Activated gamma-delta T cell treated with Interleukin-2 at 50 U/mL for 16 hours (primary cell): ENCODE measurements around the gene CROCC.
A peak's percentile ranks its signal among the peaks of the same experiment; 100 is the strongest.
"Not testable (repeated sequence)": the region's sequence is repeated elsewhere in the genome, so short reads cannot be mapped to it uniquely, and the experiment has no call there.

Experiments
- DNase-seq: peaks from one replicate; pipeline ENCODE4 v3.0.0-alpha.2; 2020

CROCC gene

GRCh38 chr1:16898298-16898697 is 23.4 kb upstream of the CROCC start:
- not testable (repeated sequence) for DNase-seq

GRCh38 chr1:16899020-16899419 is 22.7 kb upstream of the CROCC start:
- DNase-seq = not testable (repeated sequence)

- no peak for DNase-seq
These were observed 21.0 kb upstream of the CROCC start for GRCh38 chr1:16900751-16901150.

DNA sequence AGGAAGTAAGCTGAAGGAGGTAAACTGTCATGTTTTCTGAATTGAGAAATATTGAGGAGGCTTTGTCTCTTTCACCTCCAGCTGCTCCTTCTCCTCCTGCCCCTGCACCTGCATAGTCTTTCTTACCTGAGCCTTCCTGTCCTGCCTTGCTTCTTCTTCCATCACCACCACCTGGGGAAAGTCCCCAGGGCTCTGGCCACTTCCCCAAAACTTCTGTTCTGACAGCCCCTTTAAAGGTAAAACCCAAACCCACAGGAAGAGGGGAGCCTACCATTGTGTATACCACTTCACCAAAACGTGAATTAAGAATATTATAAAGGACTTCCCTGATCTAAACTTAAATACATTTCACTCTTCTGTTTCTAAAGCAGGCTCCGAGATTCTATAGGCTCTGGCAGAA is 20.4 kb upstream of the CROCC start:
- DNase-seq = not testable (repeated sequence)

DNA sequence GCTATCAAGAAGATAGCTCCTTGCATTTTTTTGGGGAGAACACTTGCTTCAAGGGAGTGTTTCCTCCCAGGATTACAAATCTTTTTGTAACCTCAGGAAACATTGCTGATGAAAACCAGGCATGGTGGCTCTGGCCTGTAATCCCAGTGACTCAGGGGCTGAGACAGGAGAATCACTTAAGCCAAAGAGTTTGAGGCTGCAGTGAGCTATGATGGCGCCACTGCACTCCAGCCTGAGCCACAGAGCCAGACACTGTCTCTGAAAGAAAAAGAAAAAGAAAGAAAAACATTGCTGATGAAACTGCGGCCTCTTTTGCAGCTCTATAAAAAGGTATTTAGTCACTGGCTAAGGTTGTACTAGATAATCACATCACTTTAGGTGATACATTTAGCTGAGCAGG is 18.7 kb upstream of the CROCC start:
- DNase-seq = no peak

- DNase-seq = no peak
These were observed 18.3 kb upstream of the CROCC start for GRCh38 chr1:16903458-16903796.

GRCh38 chr1:16904560-16905109 is 17.1 kb upstream of the CROCC start:
- peak; percentile 99 for DNase-seq

DNA sequence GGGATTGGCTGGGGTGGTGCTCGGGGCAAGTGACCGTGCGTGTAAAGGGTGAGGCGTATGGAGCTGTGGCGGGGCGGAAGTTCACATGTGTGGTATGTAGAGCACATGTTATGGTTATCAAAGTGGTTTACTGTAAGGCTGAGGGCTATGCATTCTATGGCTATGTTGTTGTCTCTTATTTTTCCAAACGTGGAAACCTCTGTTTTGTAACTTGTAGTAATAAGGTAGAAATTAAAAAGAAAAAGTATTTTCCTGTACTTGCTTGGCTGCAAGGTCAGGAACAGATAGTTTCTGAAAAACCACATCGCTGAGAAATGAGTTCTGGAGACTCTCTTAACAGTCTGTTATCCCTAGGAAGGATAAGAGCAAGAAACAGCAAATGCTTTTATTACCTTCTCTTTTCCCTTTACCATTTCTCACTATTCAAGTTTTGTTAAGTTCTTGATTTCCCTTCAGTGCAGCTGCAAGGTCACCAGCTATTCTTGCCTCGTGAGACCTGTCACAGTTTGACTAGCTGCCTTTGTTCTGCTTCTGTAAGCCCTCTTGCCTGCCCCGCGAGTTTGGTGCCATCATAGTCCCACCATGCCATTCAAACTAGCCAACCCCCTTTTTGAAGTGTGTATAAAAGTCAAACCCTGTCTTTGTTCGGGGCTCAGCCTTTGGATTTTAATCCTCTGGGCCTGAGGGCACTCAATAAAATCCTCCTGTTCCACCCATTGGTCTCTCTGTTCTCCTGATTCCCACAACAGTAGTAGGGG is 16.4 kb upstream of the CROCC start:
- peak; percentile 34 for DNase-seq

DNA sequence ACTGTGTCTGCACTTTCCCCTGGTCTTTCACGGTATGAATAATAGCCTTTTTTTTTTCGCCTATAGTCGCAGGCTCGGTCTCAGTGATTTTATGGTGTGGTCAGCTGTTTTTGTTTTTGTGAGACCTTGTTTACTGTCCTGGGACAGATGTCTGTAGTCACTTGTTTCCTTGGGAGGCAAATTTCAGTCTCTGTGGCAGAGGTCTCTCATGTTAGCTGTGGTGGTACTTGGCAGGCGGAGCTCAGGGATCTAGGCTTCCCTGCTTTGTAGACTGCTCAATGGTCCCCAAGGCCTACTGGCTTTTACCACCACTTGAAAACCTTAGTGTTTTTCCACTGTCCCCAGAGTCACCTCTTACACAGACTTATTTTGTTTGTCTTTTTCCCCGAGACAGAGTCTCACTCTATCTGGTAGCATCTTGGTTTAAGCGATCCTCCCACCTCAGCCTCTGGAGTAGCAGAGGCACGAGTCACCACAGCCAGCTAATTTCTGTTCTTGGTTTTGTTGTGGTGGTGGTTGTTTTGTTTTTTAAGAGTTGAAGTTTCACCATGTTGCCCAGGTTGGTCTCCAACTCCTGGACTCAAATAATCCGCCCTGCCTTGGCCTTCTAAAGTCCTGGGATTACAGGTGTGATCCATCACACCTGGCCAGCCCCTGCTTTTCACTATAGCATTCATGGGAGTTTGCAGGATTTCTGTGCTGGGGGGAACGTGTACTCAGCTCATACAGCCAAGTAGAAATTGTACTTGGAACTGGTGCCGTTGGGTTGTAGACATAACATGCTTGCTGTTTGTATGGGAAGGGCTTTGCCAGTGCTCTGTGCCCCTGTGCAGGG is 15.6 kb upstream of the CROCC start:
- DNase-seq = no peak

- no peak for DNase-seq
These were observed 14.9 kb upstream of the CROCC start for GRCh38 chr1:16906873-16907272.

GRCh38 chr1:16907870-16908758 is 13.6 kb upstream of the CROCC start:
- DNase-seq = no peak

- DNase-seq = not testable (repeated sequence)
These were observed 9.6 kb upstream of the CROCC start for GRCh38 chr1:16911851-16912721.

DNA sequence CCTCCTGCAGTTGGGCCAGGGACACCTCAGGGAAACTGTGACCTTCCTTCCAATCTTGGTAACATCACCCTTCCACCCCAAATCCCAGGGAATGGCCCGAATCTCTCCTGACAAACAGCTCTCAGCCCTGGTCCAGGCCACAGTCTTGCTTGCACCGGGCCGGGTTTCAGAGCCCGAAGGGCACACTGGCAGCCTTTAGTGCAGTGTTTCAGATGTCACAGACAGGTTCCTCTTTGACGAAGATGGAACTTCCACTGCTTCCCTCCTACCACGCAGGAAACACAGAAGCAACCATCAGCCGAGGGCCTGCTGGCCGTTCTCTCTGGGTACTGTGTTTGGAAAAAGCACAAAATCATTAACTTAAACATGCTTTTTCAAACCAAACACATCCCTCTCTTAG is 9.0 kb upstream of the CROCC start:
- DNase-seq = not testable (repeated sequence)

DNA sequence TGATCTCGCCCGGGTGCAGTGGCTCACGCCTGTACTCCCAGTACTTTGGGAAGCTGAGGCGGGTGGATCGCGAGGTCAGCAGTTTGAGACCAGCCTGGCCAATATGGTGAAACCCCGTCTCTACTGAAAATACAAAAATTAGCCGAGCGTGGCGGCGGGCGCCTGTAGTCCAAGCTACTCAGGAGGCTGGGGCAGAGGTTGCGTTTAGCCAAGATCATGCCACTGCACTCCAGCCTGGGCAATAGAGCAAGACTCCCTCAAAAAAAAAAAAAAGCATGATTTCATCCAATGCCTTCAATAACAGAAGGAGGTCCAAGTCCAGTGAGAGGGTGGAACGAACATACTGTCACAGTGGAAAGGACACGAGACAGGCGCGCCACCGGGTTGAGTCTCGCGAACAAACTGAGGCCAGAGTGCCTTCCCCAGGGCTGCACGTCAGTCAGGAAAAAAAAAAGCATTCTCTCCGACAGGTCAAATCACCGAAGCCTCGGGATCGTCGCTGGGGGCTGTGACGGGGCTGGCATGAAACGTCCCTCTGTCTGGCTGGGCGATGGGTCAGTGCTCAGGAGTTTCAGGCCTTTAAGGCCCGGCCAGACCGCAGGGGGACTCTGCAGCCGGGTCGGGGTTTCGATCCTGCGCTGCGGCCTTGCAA is 8.4 kb upstream of the CROCC start:
- DNase-seq = no peak

GRCh38 chr1:16913833-16914662 is 7.7 kb upstream of the CROCC start:
- peak; percentile 95 for DNase-seq

- DNase-seq = not testable (repeated sequence)
These were observed 6.7 kb upstream of the CROCC start for GRCh38 chr1:16914928-16915626.

DNA sequence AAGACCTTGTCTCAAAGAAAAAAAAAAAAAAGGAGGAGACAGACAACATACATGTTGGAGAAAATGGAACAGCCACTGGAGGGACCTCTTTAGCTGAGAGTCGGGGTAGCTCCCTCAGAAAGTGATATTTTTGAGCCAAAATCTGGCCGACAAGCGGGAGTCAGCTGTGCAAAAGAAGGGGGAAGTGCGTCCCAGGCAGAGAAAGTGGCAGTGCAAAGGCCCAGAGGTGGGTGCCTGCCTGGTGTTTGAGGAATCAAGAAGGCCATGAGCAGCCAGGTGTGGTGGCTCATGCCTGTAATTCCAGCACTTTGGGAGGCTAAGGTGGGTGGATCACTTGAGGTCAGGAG is 6.1 kb upstream of the CROCC start:
- DNase-seq = no peak

GRCh38 chr1:16916036-16916880 is 5.5 kb upstream of the CROCC start:
- DNase-seq = not testable (repeated sequence)

GRCh38 chr1:16918371-16918770 is 3.4 kb upstream of the CROCC start:
- DNase-seq = no peak
